Measurements from ENCODE around the gene RIPK3.
A peak's percentile ranks its signal among the peaks of the same experiment; 100 is the strongest.

The RIPK3 gene

GRCh38 chr14:24369907-24370687 lies 30.3 kb upstream of the RIPK3 start:
- no peak overlapping the region for H3K27ac ChIP-seq (ENCODE audit: low read depth, low read length)
- no peaks in the 10 kb centered on the region for H3K27me3 ChIP-seq (ENCODE audit: control insufficient read depth in 1 of 2, insufficient read depth in 2 of 2, low read length in 2 of 2)
- no peak overlapping the region for H3K9ac ChIP-seq (ENCODE audit: low read depth in 1 of 2, low read length in 2 of 2)
- H3K9me3 ChIP-seq (ENCODE audit: control insufficient read depth in 1 of 2, low read length in 2 of 2): no peaks in the 10 kb centered on the region
- peaks cover 11 to 16% of the 10 kb centered on the region in 2 donors for H3K4me1 ChIP-seq (ENCODE audit: control insufficient read depth in 1 of 2, insufficient read depth in 2 of 2, low read length in 2 of 2)
- no peak overlapping the region for H3K4me3 ChIP-seq (ENCODE audit: low read depth in 1 of 2, low read length in 2 of 2)
- H3K36me3 ChIP-seq (ENCODE audit: control insufficient read depth in 1 of 2, insufficient read depth in 2 of 2, low read length in 2 of 2): no peaks in the 10 kb centered on the region

GRCh38 chr14:24369463-24369862 lies 29.7 kb upstream of the RIPK3 start:
- Histone ChIP-seq H3K27me3 (ENCODE audit: control insufficient read depth in 1 of 2, insufficient read depth in 2 of 2, low read length in 2 of 2) (no peaks in the 10 kb centered on the region), H3K36me3 (ENCODE audit: control insufficient read depth in 1 of 2, insufficient read depth in 2 of 2, low read length in 2 of 2) (no peaks in the 10 kb centered on the region), H3K4me1 (ENCODE audit: control insufficient read depth in 1 of 2, insufficient read depth in 2 of 2, low read length in 2 of 2) (peaks cover 12 to 16% of the 10 kb centered on the region in 2 donors), H3K27ac (ENCODE audit: low read depth, low read length) (peak overlapping the region; percentile 50), H3K9ac (ENCODE audit: low read depth in 1 of 2, low read length in 2 of 2) (no peak overlapping the region), H3K4me3 (ENCODE audit: low read depth in 1 of 2, low read length in 2 of 2) (no peak overlapping the region), H3K9me3 (ENCODE audit: control insufficient read depth in 1 of 2, low read length in 2 of 2) (no peaks in the 10 kb centered on the region)

- H3K27me3 ChIP-seq (ENCODE audit: control insufficient read depth in 1 of 2, insufficient read depth in 2 of 2, low read length in 2 of 2): no peaks in the 10 kb centered on the region
- H3K9ac ChIP-seq (ENCODE audit: low read depth in 1 of 2, low read length in 2 of 2): peak overlapping the region; percentile 51 to 56
- no peaks in the 10 kb centered on the region for H3K9me3 ChIP-seq (ENCODE audit: control insufficient read depth in 1 of 2, low read length in 2 of 2)
- H3K36me3 ChIP-seq (ENCODE audit: control insufficient read depth in 1 of 2, insufficient read depth in 2 of 2, low read length in 2 of 2): no peaks in the 10 kb centered on the region
- H3K27ac ChIP-seq (ENCODE audit: low read depth, low read length): peak overlapping the region; percentile 50
- peak overlapping the region; percentile 58 to 70 for H3K4me3 ChIP-seq (ENCODE audit: low read depth in 1 of 2, low read length in 2 of 2)
- peaks cover 12 to 16% of the 10 kb centered on the region in 2 donors for H3K4me1 ChIP-seq (ENCODE audit: control insufficient read depth in 1 of 2, insufficient read depth in 2 of 2, low read length in 2 of 2)
Measured at GRCh38 chr14:24368562-24369252, 28.9 kb upstream of the RIPK3 start.

- peak overlapping the region; percentile 50 for H3K27ac ChIP-seq (ENCODE audit: low read depth, low read length)
- peaks cover 12 to 16% of the 10 kb centered on the region in 2 donors for H3K4me1 ChIP-seq (ENCODE audit: control insufficient read depth in 1 of 2, insufficient read depth in 2 of 2, low read length in 2 of 2)
- H3K4me3 ChIP-seq (ENCODE audit: low read depth in 1 of 2, low read length in 2 of 2): peak overlapping the region; percentile 58 to 70
- H3K9me3 ChIP-seq (ENCODE audit: control insufficient read depth in 1 of 2, low read length in 2 of 2): no peaks in the 10 kb centered on the region
- H3K36me3 ChIP-seq (ENCODE audit: control insufficient read depth in 1 of 2, insufficient read depth in 2 of 2, low read length in 2 of 2): no peaks in the 10 kb centered on the region
- H3K27me3 ChIP-seq (ENCODE audit: control insufficient read depth in 1 of 2, insufficient read depth in 2 of 2, low read length in 2 of 2): no peaks in the 10 kb centered on the region
- peak overlapping the region; percentile 51 to 56 for H3K9ac ChIP-seq (ENCODE audit: low read depth in 1 of 2, low read length in 2 of 2)
Measured at GRCh38 chr14:24368212-24368561, 28.4 kb upstream of the RIPK3 start.

GRCh38 chr14:24367514-24368211 lies 27.9 kb upstream of the RIPK3 start, which contains the start of gene NFATC4:
Gene NFATC4, plus strand, starts transcription at chr14:24368184. Its CDS starts 157 bp downstream, at chr14:24368341.
- H3K9me3 ChIP-seq (ENCODE audit: control insufficient read depth in 1 of 2, low read length in 2 of 2): no peaks in the 10 kb centered on the region
- H3K4me3 ChIP-seq (ENCODE audit: low read depth in 1 of 2, low read length in 2 of 2): peak within 1 kb of the TSS; percentile 60 to 70
- peak within 1 kb of the TSS; percentile 74 for H3K27ac ChIP-seq (ENCODE audit: low read depth, low read length)
- H3K4me1 ChIP-seq (ENCODE audit: control insufficient read depth in 1 of 2, insufficient read depth in 2 of 2, low read length in 2 of 2): peaks cover 12 to 16% of the 10 kb centered on the region in 2 donors
- no peaks in the 10 kb centered on the region for H3K27me3 ChIP-seq (ENCODE audit: control insufficient read depth in 1 of 2, insufficient read depth in 2 of 2, low read length in 2 of 2)
- H3K36me3 ChIP-seq (ENCODE audit: control insufficient read depth in 1 of 2, insufficient read depth in 2 of 2, low read length in 2 of 2): no peaks in the 10 kb centered on the region
- peak within 1 kb of the TSS; percentile 59 to 74 for H3K9ac ChIP-seq (ENCODE audit: low read depth in 1 of 2, low read length in 2 of 2)

- Histone ChIP-seq H3K4me1 (ENCODE audit: control insufficient read depth in 1 of 2, insufficient read depth in 2 of 2, low read length in 2 of 2) (peaks cover 12 to 16% of the 10 kb centered on the region in 2 donors), H3K27ac (ENCODE audit: low read depth, low read length) (peak overlapping the region; percentile 74), H3K9ac (ENCODE audit: low read depth in 1 of 2, low read length in 2 of 2) (peak overlapping the region; percentile 59 to 74), H3K4me3 (ENCODE audit: low read depth in 1 of 2, low read length in 2 of 2) (peak overlapping the region; percentile 60 to 70), H3K9me3 (ENCODE audit: control insufficient read depth in 1 of 2, low read length in 2 of 2) (no peaks in the 10 kb centered on the region), H3K36me3 (ENCODE audit: control insufficient read depth in 1 of 2, insufficient read depth in 2 of 2, low read length in 2 of 2) (no peaks in the 10 kb centered on the region), H3K27me3 (ENCODE audit: control insufficient read depth in 1 of 2, insufficient read depth in 2 of 2, low read length in 2 of 2) (no peaks in the 10 kb centered on the region)
Measured at GRCh38 chr14:24366721-24367513, 27.1 kb upstream of the RIPK3 start.

GRCh38 chr14:24366413-24366720 lies 26.6 kb upstream of the RIPK3 start:
- Histone ChIP-seq H3K27me3 (ENCODE audit: control insufficient read depth in 1 of 2, insufficient read depth in 2 of 2, low read length in 2 of 2) (no peaks in the 10 kb centered on the region), H3K4me3 (ENCODE audit: low read depth in 1 of 2, low read length in 2 of 2) (peak overlapping the region; percentile 60 to 70), H3K9me3 (ENCODE audit: control insufficient read depth in 1 of 2, low read length in 2 of 2) (no peaks in the 10 kb centered on the region), H3K4me1 (ENCODE audit: control insufficient read depth in 1 of 2, insufficient read depth in 2 of 2, low read length in 2 of 2) (peaks cover 12 to 16% of the 10 kb centered on the region in 2 donors), H3K27ac (ENCODE audit: low read depth, low read length) (peak overlapping the region; percentile 74), H3K9ac (ENCODE audit: low read depth in 1 of 2, low read length in 2 of 2) (peak overlapping the region; percentile 59 to 72), H3K36me3 (ENCODE audit: control insufficient read depth in 1 of 2, insufficient read depth in 2 of 2, low read length in 2 of 2) (no peaks in the 10 kb centered on the region)

- Histone ChIP-seq H3K4me1 (ENCODE audit: control insufficient read depth in 1 of 2, insufficient read depth in 2 of 2, low read length in 2 of 2) (peaks cover 12 to 16% of the 10 kb centered on the region in 2 donors), H3K9ac (ENCODE audit: low read depth in 1 of 2, low read length in 2 of 2) (peak overlapping the region; percentile 59 to 72), H3K4me3 (ENCODE audit: low read depth in 1 of 2, low read length in 2 of 2) (peak overlapping the region; percentile 60 to 70), H3K9me3 (ENCODE audit: control insufficient read depth in 1 of 2, low read length in 2 of 2) (no peaks in the 10 kb centered on the region), H3K36me3 (ENCODE audit: control insufficient read depth in 1 of 2, insufficient read depth in 2 of 2, low read length in 2 of 2) (no peaks in the 10 kb centered on the region), H3K27me3 (ENCODE audit: control insufficient read depth in 1 of 2, insufficient read depth in 2 of 2, low read length in 2 of 2) (no peaks in the 10 kb centered on the region), H3K27ac (ENCODE audit: low read depth, low read length) (peak overlapping the region; percentile 65)
Measured at GRCh38 chr14:24365600-24366412, 26.0 kb upstream of the RIPK3 start.

GRCh38 chr14:24364841-24365240 lies 25.1 kb upstream of the RIPK3 start:
- H3K36me3 ChIP-seq (ENCODE audit: control insufficient read depth in 1 of 2, insufficient read depth in 2 of 2, low read length in 2 of 2): no peaks in the 10 kb centered on the region
- no peaks in the 10 kb centered on the region for H3K9me3 ChIP-seq (ENCODE audit: control insufficient read depth in 1 of 2, low read length in 2 of 2)
- no peak overlapping the region for H3K4me3 ChIP-seq (ENCODE audit: low read depth in 1 of 2, low read length in 2 of 2)
- H3K9ac ChIP-seq (ENCODE audit: low read depth in 1 of 2, low read length in 2 of 2): no peak overlapping the region
- H3K4me1 ChIP-seq (ENCODE audit: control insufficient read depth in 1 of 2, insufficient read depth in 2 of 2, low read length in 2 of 2): peaks cover 12 to 16% of the 10 kb centered on the region in 2 donors
- no peaks in the 10 kb centered on the region for H3K27me3 ChIP-seq (ENCODE audit: control insufficient read depth in 1 of 2, insufficient read depth in 2 of 2, low read length in 2 of 2)
- no peak overlapping the region for H3K27ac ChIP-seq (ENCODE audit: low read depth, low read length)

All from duodenal mucosa (tissue), 2 donors.